ENCODE data around the gene ZNHIT2. TPM values are rescaled to one million over a fixed set of nuclear protein-coding genes. Genes with fewer than 3 reads are reported as not detected.

ZNHIT2 gene
- total and polyA plus RNA-seq, 2 experiments from 2014 or later = 17.7 to 18.1 TPM

- Histone ChIP-seq H3K79me2 (replicated peaks; ENCODE audit: insufficient read depth) (peaks cover 19% of the 10 kb centered on the region), H3K27me3 (ENCODE audit: insufficient read depth) (no peaks in the 10 kb centered on the region), H3K27ac (ENCODE audit: low read depth) (peak overlapping the region; percentile 80), H3F3A (replicated peaks; ENCODE audit: low read depth) (peaks cover 5% of the 10 kb centered on the region; the same call in 1 of the 2 replicates), H2AFZ (0 out of 2 replicates have a peak overlapping the region, but pooled peaks have one; percentile 1), H3K36me3 (ENCODE audit: insufficient read depth) (no peaks in the 10 kb centered on the region), H3K9me2 (ENCODE audit: insufficient read depth) (no peaks in the 10 kb centered on the region), H4K20me1 (replicated peaks; ENCODE audit: insufficient read depth) (no peaks in the 10 kb centered on the region), H3K4me1 (ENCODE audit: insufficient read depth) (peaks cover 20% of the 10 kb centered on the region; the same call in 1 of the 2 replicates), H3K4me2 (peak overlapping the region; percentile 99), H3K4me3 (peak overlapping the region; percentile 67)
- peak overlapping the region; percentile 100 for H3K27ac Mint-ChIP-seq
- ATAC-seq (peak; percentile 93), DNase-seq (ENCODE audit: low spot score) (peak; percentile 98)
- H3K4me1 Mint-ChIP-seq = peaks cover 19% of the 10 kb centered on the region
- peaks cover 19% of the 10 kb centered on the region for H3K27me3 Mint-ChIP-seq (ENCODE audit: insufficient read depth, low read depth, poor library complexity)
- peak overlapping the region; percentile 97 for H3K4me3 Mint-ChIP-seq
- H3K36me3 Mint-ChIP-seq (ENCODE audit: low read depth) = peaks cover 11% of the 10 kb centered on the region
- TF ChIP-seq POLR2AphosphoS5 (IDR thresholded peaks at IDR 0.05; ENCODE audit: low read depth) (peak; percentile 98), JUNB (IDR thresholded peaks at IDR 0.05; ENCODE audit: unreplicated experiment) (no peak), NANOG (IDR thresholded peaks at IDR 0.05; ENCODE audit: borderline replicate concordance) (no peak), ZNF114 (CRISPR knock-in tag; IDR thresholded peaks at IDR 0.05) (no peak), REST (IDR thresholded peaks at IDR 0.05; ENCODE audit: unreplicated experiment) (no peak), CREB1 (CRISPR knock-in tag; IDR thresholded peaks at IDR 0.05; ENCODE audit: low read depth) (0 out of 2 replicates have a peak, but pooled peaks have one; percentile 8)
- H3K9me3 Mint-ChIP-seq = no peaks in the 10 kb centered on the region
Measured at GRCh38 chr11:65134952-65135632, 17.6 kb upstream of the ZNHIT2 start.

GRCh38 chr11:65134240-65134951 is 16.9 kb upstream of the ZNHIT2 start, which contains the start of gene SYVN1:
Gene SYVN1, minus strand, starts transcription at chr11:65134519. Its CDS starts 918 bp downstream, at chr11:65133601.
- no peaks in the 10 kb centered on the region for H4K20me1 ChIP-seq (replicated peaks; ENCODE audit: insufficient read depth)
- peaks cover 19% of the 10 kb centered on the region for H3K79me2 ChIP-seq (replicated peaks; ENCODE audit: insufficient read depth)
- 0 out of 2 replicates have a peak within 1 kb of the TSS, but pooled peaks have one; percentile 1 for H2AFZ ChIP-seq
- H3K4me3 ChIP-seq = peak within 1 kb of the TSS; percentile 67
- no peaks in the 10 kb centered on the region for H3K9me2 ChIP-seq (ENCODE audit: insufficient read depth)
- no peaks in the 10 kb centered on the region for H3K36me3 ChIP-seq (ENCODE audit: insufficient read depth)
- H3K4me1 Mint-ChIP-seq = peaks cover 19% of the 10 kb centered on the region
- peak within 1 kb of the TSS; percentile 97 for H3K4me3 Mint-ChIP-seq
- H3K27ac ChIP-seq (ENCODE audit: low read depth) = peak within 1 kb of the TSS; percentile 80
- H3K9me3 Mint-ChIP-seq = no peaks in the 10 kb centered on the region
- peaks cover 19% of the 10 kb centered on the region for H3K27me3 Mint-ChIP-seq (ENCODE audit: insufficient read depth, low read depth, poor library complexity)
- peak; percentile 90 for DNase-seq (ENCODE audit: low spot score)
- peaks cover 20% of the 10 kb centered on the region; the same call in 1 of the 2 replicates for H3K4me1 ChIP-seq (ENCODE audit: insufficient read depth)
- TF ChIP-seq JUNB (IDR thresholded peaks at IDR 0.05; ENCODE audit: unreplicated experiment) = no peak
- peak; percentile 79 for TF ChIP-seq CREB1 (CRISPR knock-in tag; IDR thresholded peaks at IDR 0.05; ENCODE audit: low read depth)
- TF ChIP-seq REST (IDR thresholded peaks at IDR 0.05; ENCODE audit: unreplicated experiment) = no peak
- TF ChIP-seq EZH2phosphoT487 (IDR thresholded peaks at IDR 0.05; ENCODE audit: unreplicated experiment) = no peak
- no peak for TF ChIP-seq ZNF331 (CRISPR knock-in tag; IDR thresholded peaks at IDR 0.05; ENCODE audit: low read depth)
- 0 out of 2 replicates have a peak, but pooled peaks have one; percentile 12 for TF ChIP-seq ETS1 (IDR thresholded peaks at IDR 0.05)
- TF ChIP-seq POLR2AphosphoS5 (IDR thresholded peaks at IDR 0.05; ENCODE audit: low read depth) = peak; percentile 83
- H3K36me3 Mint-ChIP-seq (ENCODE audit: low read depth) = peaks cover 12% of the 10 kb centered on the region
- peak within 1 kb of the TSS; percentile 99 for H3K4me2 ChIP-seq
- ATAC-seq = peak; percentile 73
- H3K27me3 ChIP-seq (ENCODE audit: insufficient read depth) = no peaks in the 10 kb centered on the region
- H3K27ac Mint-ChIP-seq = peak within 1 kb of the TSS; percentile 100
- peaks cover 5% of the 10 kb centered on the region; the same call in 1 of the 2 replicates for H3F3A ChIP-seq (replicated peaks; ENCODE audit: low read depth)

Data from GM23338 (cell line).